Pancreas (tissue), 10 donors: ENCODE data around the gene PRDM16. TPM values are rescaled to one million over a fixed set of nuclear protein-coding genes. Genes with fewer than 3 reads are reported as not detected.
A peak's percentile ranks its signal among the peaks of the same experiment; 100 is the strongest.

Source experiments
- ATAC-seq, 4 donors: fragments of 200-7000 bp; cut with Tn5 transposase; one replicate each; pipeline versions ENCODE4 v1.8.0 to v1.9.1; 2020; ENCODE audit warnings: mild to moderate bottlenecking in 4 of 4, moderate library complexity in 4 of 4
- DNase-seq, 6 donors: peaks; one replicate each; pipeline ENCODE4 v3.0.0-alpha.2; 2020
- FAIRE-seq: peaks from 2 replicates; lab custom pipeline; 2012; peaks lifted over from hg19 to GRCh38; lab: Jason Lieb, UNC
- H3K27ac ChIP-seq, 4 donors: fragments of 200-600 bp; sonication (generic); 1 replicate in 3 of 4; 2 replicates in 1 of 4; pipeline versions ENCODE4 v1.5.0 to v1.8.0; 2020
- H3K27me3 ChIP-seq, 4 donors: fragments of 200-600 bp; one replicate each; pipeline ENCODE4 v1.8.0; 2021
- H3K36me3 ChIP-seq, 3 donors: fragments of 200-600 bp; sonication (generic) in 1 of 3; one replicate each; pipeline versions ENCODE4 v1.5.0 to v1.8.0; 2020 to 2021
- H3K4me1 ChIP-seq, 3 donors: fragments of 200-600 bp; one replicate each; pipeline ENCODE4 v1.8.0; 2021
- H3K4me3 ChIP-seq, 4 donors: fragments of 200-600 bp; sonication (generic) in 2 of 4; one replicate each; pipeline versions ENCODE4 v1.5.0 to v1.8.0; 2020 to 2021
- H3K9me3 ChIP-seq, 4 donors: fragments of 200-600 bp; one replicate each; pipeline ENCODE4 v1.8.0; 2021
- CTCF ChIP-seq, 4 donors: fragments of 200-600 bp; sonication (generic) in 3 of 4; IDR thresholded peaks; one replicate each; pipeline versions ENCODE4 v1.5.0 to v1.8.0; 2021; ENCODE audit warnings: antibody characterized with exemption in 4 of 4
- WGBS, 2 donors: extraction: QIAGEN DNeasy Blood & Tissue Kit; methylation state at CpG; one replicate each; pipeline ENCODE4 v1.1.7; 2013; 5-methylcytosine and 5-hydroxymethylcytosine counted together
- intact Hi-C, 3 donors: fragments of 100-400 bp; cut with DNase I; formaldehyde crosslinking; loops; one replicate each; pipeline versions ENCODE4 v1.11.1 to v1.14.2; 2022
- polyA plus RNA-seq, 2 donors: library from polyadenylated mRNA; stranded (reverse); fragments of 200-250 nt; gene quantifications; one replicate each; pipeline ENCODE4 v1.2.3, GENCODE V29; 2013
- total RNA-seq, 6 donors: library from RNA; stranded (reverse); fragmentation: NEBNext Ultra II Directional in 4 of 6; extraction: Animal tissue kit (Norgen Biotek cat#: 25700) in 4 of 6; gene quantifications; one replicate each; pipeline versions ENCODE4 v1.2.1 to v1.2.4, GENCODE V29; 2021 to 2023
- donor health status: healthy with polysubstance abuse.
- donor health status: DM: no; HTN: no; CAD: no; lungs with moderate emphysema.
- donor health status: DM: no; HTN: no; CAD: no.
- donor health status: control.
- donor health status: control.
- donor health status: Bipolar disorder and iron deficiency.
- donor health status: DM: yes; HTN: yes; CAD: no.
- donor health status: DM: no; HTN: no; CAD: no.
- donor health status: DM: no; HTN: no; CAD: no.
- donor health status: DM: yes; HTN: yes; CAD: no.

PRDM16 gene
- total and polyA plus RNA-seq, 8 donors, result 6.6 to 19.2 (median 14.9) TPM

GRCh38 chr1:3434406-3435110 is 365.6 kb downstream of the PRDM16 start:
- WGBS, 2 donors, result 87 to 91% methylated on average over 36 to 40 of the region's 40 CpGs
- intact Hi-C loops, result no loop called here
- H3K4me1 ChIP-seq, result no peaks in the 10 kb centered on the region
- FAIRE-seq (no peak), DNase-seq (peak in 2 of 6 donors; percentile 15 to 57), ATAC-seq (no peak)
- TF ChIP-seq CTCF (IDR thresholded peaks at IDR 0.05), result no peak
- H3K9me3 ChIP-seq, result no peaks in the 10 kb centered on the region
- no peak overlapping the region for H3K4me3 ChIP-seq
- peaks cover 0 to 15% (median 0%) of the 10 kb centered on the region in 3 donors for H3K36me3 ChIP-seq
- no peaks in the 10 kb centered on the region for H3K27me3 ChIP-seq
- H3K27ac ChIP-seq, result no peak overlapping the region

GRCh38 chr1:3435666-3436065 is 366.7 kb downstream of the PRDM16 start:
- WGBS, 2 donors, result 81 to 89% methylated on average over 21 of the region's 21 CpGs
- H3K27ac ChIP-seq, result no peak overlapping the region
- H3K27me3 ChIP-seq, result no peaks in the 10 kb centered on the region
- peaks cover 0 to 15% (median 0%) of the 10 kb centered on the region in 3 donors for H3K36me3 ChIP-seq
- H3K4me1 ChIP-seq, result no peaks in the 10 kb centered on the region
- TF ChIP-seq CTCF (IDR thresholded peaks at IDR 0.05), result no peak
- FAIRE-seq (no peak), DNase-seq (peak in 2 of 6 donors; percentile 21 to 53), ATAC-seq (no peak)
- intact Hi-C loops, result no loop called here
- no peak overlapping the region for H3K4me3 ChIP-seq
- H3K9me3 ChIP-seq, result no peaks in the 10 kb centered on the region

- no peaks in the 10 kb centered on the region for H3K9me3 ChIP-seq
- DNase-seq (peak in 2 of 6 donors; percentile 9 to 41), ATAC-seq (no peak), FAIRE-seq (no peak)
- WGBS, 2 donors, result 89 to 94% methylated on average over 11 of the region's 11 CpGs
- H3K27me3 ChIP-seq, result no peaks in the 10 kb centered on the region
- H3K4me3 ChIP-seq, result no peak overlapping the region
- H3K4me1 ChIP-seq, result no peaks in the 10 kb centered on the region
- no peak for TF ChIP-seq CTCF (IDR thresholded peaks at IDR 0.05)
- no peak overlapping the region for H3K27ac ChIP-seq
- peaks cover 0 to 7% (median 0%) of the 10 kb centered on the region in 3 donors for H3K36me3 ChIP-seq
- intact Hi-C loops, result no loop called here
Measured at GRCh38 chr1:3436451-3436850, 367.4 kb downstream of the PRDM16 start.

GRCh38 chr1:3436901-3437300 is 367.9 kb downstream of the PRDM16 start:
- no peak overlapping the region for H3K27ac ChIP-seq
- no peaks in the 10 kb centered on the region for H3K27me3 ChIP-seq
- no peaks in the 10 kb centered on the region for H3K4me1 ChIP-seq
- ATAC-seq (no peak), FAIRE-seq (no peak), DNase-seq (peak in 2 of 6 donors; percentile 15 to 44)
- intact Hi-C loops, result no loop called here
- peaks cover 0 to 5% (median 0%) of the 10 kb centered on the region in 3 donors for H3K36me3 ChIP-seq
- 82 to 89% methylated on average over 14 of the region's 14 CpGs for WGBS, 2 donors
- H3K4me3 ChIP-seq, result no peak overlapping the region
- no peak for TF ChIP-seq CTCF (IDR thresholded peaks at IDR 0.05)
- H3K9me3 ChIP-seq, result no peaks in the 10 kb centered on the region

- no peak for TF ChIP-seq CTCF (IDR thresholded peaks at IDR 0.05)
- 64 to 66% methylated on average over 9 of the region's 9 CpGs for WGBS, 2 donors
- Histone ChIP-seq H3K27ac (no peak overlapping the region), H3K4me1 (no peaks in the 10 kb centered on the region), H3K9me3 (no peaks in the 10 kb centered on the region), H3K4me3 (no peak overlapping the region), H3K27me3 (no peaks in the 10 kb centered on the region), H3K36me3 (no peaks in the 10 kb centered on the region)
- DNase-seq (peak in 2 of 6 donors; percentile 7 to 40), FAIRE-seq (no peak), ATAC-seq (peak in 1 of 4 donors; percentile 14)
- intact Hi-C loops, result no loop called here
Measured at GRCh38 chr1:3438661-3439180, 369.7 kb downstream of the PRDM16 start.
